HG03571 (cell line): Measurements from ENCODE around the gene SPATS2L.
A peak's percentile ranks its signal among the peaks of the same experiment; 100 is the strongest.

ENCODE experiments used
- ATAC-seq: cut with Tn5 transposase; IDR thresholded peaks from one replicate; pipeline ENCODE4 v1.9.1; 2021; ENCODE audit not compliant: unreplicated experiment

The SPATS2L gene

GRCh38 chr2:200461846-200462710, 155.6 kb downstream of the SPATS2L start:
- ATAC-seq: no peak

- ATAC-seq: no peak
These were observed 157.0 kb downstream of the SPATS2L start for GRCh38 chr2:200463452-200463851.

GRCh38 chr2:200466425-200467418, 160.2 kb downstream of the SPATS2L start:
- no peak for ATAC-seq

- no peak for ATAC-seq
These were observed 161.6 kb downstream of the SPATS2L start for GRCh38 chr2:200467806-200468681.

- no peak for ATAC-seq
These were observed 163.3 kb downstream of the SPATS2L start for GRCh38 chr2:200469708-200470211.

- ATAC-seq: no peak
These were observed 163.7 kb downstream of the SPATS2L start for GRCh38 chr2:200470230-200470629.

- peak; percentile 89 for ATAC-seq
These were observed 164.9 kb downstream of the SPATS2L start for GRCh38 chr2:200471324-200471848.

GRCh38 chr2:200471928-200472645, 165.6 kb downstream of the SPATS2L start:
- peak; percentile 6 for ATAC-seq

- ATAC-seq: no peak
These were observed 166.5 kb downstream of the SPATS2L start for GRCh38 chr2:200472853-200473464.

GRCh38 chr2:200475795-200476194, 169.3 kb downstream of the SPATS2L start:
- ATAC-seq: no peak

GRCh38 chr2:200476836-200477235, 170.3 kb downstream of the SPATS2L start:
- no peak for ATAC-seq

- no peak for ATAC-seq
These were observed 171.2 kb downstream of the SPATS2L start for GRCh38 chr2:200477667-200478131.

- no peak for ATAC-seq
These were observed 173.3 kb downstream of the SPATS2L start for GRCh38 chr2:200479692-200480265.

- ATAC-seq: peak; percentile 75
These were observed 175.7 kb downstream of the SPATS2L start for GRCh38 chr2:200482194-200482593.

- peak; percentile 58 for ATAC-seq
These were observed 177.3 kb downstream of the SPATS2L start for GRCh38 chr2:200483729-200484198.

GRCh38 chr2:200484934-200485333, 178.4 kb downstream of the SPATS2L start:
- no peak for ATAC-seq

GRCh38 chr2:200486529-200486928, 180.0 kb downstream of the SPATS2L start:
- no peak for ATAC-seq

- ATAC-seq: no peak
These were observed 181.7 kb downstream of the SPATS2L start for GRCh38 chr2:200488169-200488568.
